Vagina (tissue), 2 donors: Measurements from ENCODE around the gene PSMC2. TPM values are rescaled to one million over a fixed set of nuclear protein-coding genes. Genes with fewer than 3 reads are reported as not detected.

ENCODE experiments used
- DNase-seq, 2 donors: peaks; one replicate each; pipeline ENCODE4 v3.0.0-alpha.2; 2017; ENCODE audit errors: extremely low spot score in 2 of 2
- H3K27ac ChIP-seq: fragments of 200-600 bp; sonication (generic); one replicate; pipeline ENCODE4 v1.5.1; 2019
- H3K27me3 ChIP-seq: fragments of 200-600 bp; sonication (generic); one replicate; pipeline ENCODE4 v1.5.1; 2019
- H3K36me3 ChIP-seq, 2 donors: fragments of 200-600 bp; sonication (generic); one replicate each; pipeline ENCODE4 v1.5.1; 2017 to 2019
- H3K4me1 ChIP-seq: fragments of 200-600 bp; sonication (generic); one replicate; pipeline ENCODE4 v1.5.1; 2019
- H3K4me3 ChIP-seq, 2 donors: fragments of 200-600 bp; sonication (generic); 1 replicate in 1 of 2; 2 replicates in 1 of 2; pipeline ENCODE4 v1.5.1; 2016 to 2019
- H3K9me3 ChIP-seq: fragments of 200-600 bp; sonication (generic); one replicate; pipeline ENCODE4 v1.5.1; 2019
- CTCF ChIP-seq, 3 experiments: fragments of 450-650 bp in 2 of 3; fragments of 200-600 bp in 1 of 3; sonication (generic) in 1 of 3; IDR thresholded peaks; one replicate each; pipeline ENCODE4 v1.5.1; 2017 to 2019; ENCODE audit warnings: antibody characterized with exemption in 3 of 3, mild to moderate bottlenecking in 2 of 3, moderate library complexity in 2 of 3
- POLR2A ChIP-seq, 2 donors: fragments of 450-650 bp; IDR thresholded peaks; one replicate each; pipeline ENCODE4 v1.6.1; 2017; ENCODE audit warnings: antibody characterized with exemption in 2 of 2, mild to moderate bottlenecking in 2 of 2, moderate library complexity in 2 of 2
- POLR2AphosphoS5 ChIP-seq, 2 donors: sonication (generic); formaldehyde crosslinking; IDR thresholded peaks; one replicate each; pipeline ENCODE4 v1.9.0; 2017; ENCODE audit warnings: antibody characterized with exemption in 2 of 2, mild to moderate bottlenecking in 2 of 2, low read depth in 1 of 2; ENCODE audit not compliant: insufficient read depth in 1 of 2
- intact Hi-C: fragments of 100-400 bp; cut with DNase I; formaldehyde crosslinking; loops from one replicate; pipeline ENCODE4 v1.15.1; 2023
- total RNA-seq: library from RNA; depleted of rRNA; stranded (reverse); fragments of >200 nt; gene quantifications from one replicate; pipeline ENCODE4 v1.2.3, GENCODE V29; 2016

Gene PSMC2
- 63.3 TPM for total RNA-seq

GRCh38 chr7:103347507-103348267 is at the start of gene PSMC2:
Gene PSMC2, plus strand, starts transcription at chr7:103347643. Its CDS starts 69 bp downstream, at chr7:103347712.
- Histone ChIP-seq H3K36me3 (no peaks in the 10 kb centered on the region), H3K27ac (peak within 1 kb of the TSS; percentile 81), H3K4me1 (peaks cover 48% of the 10 kb centered on the region), H3K27me3 (no peaks in the 10 kb centered on the region), H3K4me3 (peak within 1 kb of the TSS; percentile 66 to 86), H3K9me3 (no peaks in the 10 kb centered on the region)
- peak in 1 of 2 donors; percentile 89 for DNase-seq
- intact Hi-C loops = no loop called here
- TF ChIP-seq POLR2A (IDR thresholded peaks at IDR 0.05) (no peak), CTCF (IDR thresholded peaks at IDR 0.05) (no peak), POLR2AphosphoS5 (IDR thresholded peaks at IDR 0.05; ENCODE audit: insufficient read depth in 1 of 2, low read depth in 1 of 2) (peak; percentile 59 to 81)

- peaks cover 0 to 32% of the 10 kb centered on the region in 2 donors for H3K36me3 ChIP-seq
- intact Hi-C loops = no loop called here
- no peaks in the 10 kb centered on the region for H3K9me3 ChIP-seq
- H3K27ac ChIP-seq = peak overlapping the region; percentile 84
- H3K4me3 ChIP-seq = peak overlapping the region; percentile 89 to 96
- no peaks in the 10 kb centered on the region for H3K27me3 ChIP-seq
- peaks cover 21% of the 10 kb centered on the region for H3K4me1 ChIP-seq
- no peak for DNase-seq
- no peak for TF ChIP-seq POLR2AphosphoS5 (IDR thresholded peaks at IDR 0.05; ENCODE audit: insufficient read depth in 1 of 2, low read depth in 1 of 2)
- TF ChIP-seq POLR2A (IDR thresholded peaks at IDR 0.05) = no peak
- TF ChIP-seq CTCF (IDR thresholded peaks at IDR 0.05) = no peak
These were observed 49.6 kb upstream of the PSMC2 start for GRCh38 chr7:103297837-103298179.

DNA sequence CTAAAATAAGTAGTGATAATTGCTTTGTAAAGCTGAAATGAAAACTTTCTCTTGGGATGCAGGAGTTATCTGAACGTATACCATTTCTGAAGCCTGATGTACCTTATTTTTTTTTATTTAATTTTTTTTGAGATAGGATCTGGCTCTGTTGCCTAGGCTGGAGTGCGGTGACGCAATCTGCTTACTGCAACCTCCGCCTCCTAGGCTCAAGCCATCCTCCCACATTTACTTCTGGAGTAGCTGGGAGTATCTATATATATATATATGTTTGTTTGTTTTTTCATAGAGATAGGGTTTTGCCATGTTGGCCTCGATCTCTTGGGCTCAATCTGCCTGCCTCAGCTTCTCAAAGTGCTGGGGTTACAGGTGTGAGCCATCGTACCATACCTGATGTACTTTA is 47.8 kb upstream of the PSMC2 start:
- no peaks in the 10 kb centered on the region for H3K27me3 ChIP-seq
- no peak for DNase-seq
- intact Hi-C loops = no loop called here
- H3K27ac ChIP-seq = no peak overlapping the region
- TF ChIP-seq POLR2AphosphoS5 (IDR thresholded peaks at IDR 0.05; ENCODE audit: insufficient read depth in 1 of 2, low read depth in 1 of 2) = no peak
- TF ChIP-seq POLR2A (IDR thresholded peaks at IDR 0.05) = no peak
- TF ChIP-seq CTCF (IDR thresholded peaks at IDR 0.05) = no peak
- peaks cover 21% of the 10 kb centered on the region for H3K4me1 ChIP-seq
- no peaks in the 10 kb centered on the region for H3K9me3 ChIP-seq
- peaks cover 0 to 49% of the 10 kb centered on the region in 2 donors for H3K36me3 ChIP-seq
- H3K4me3 ChIP-seq = no peak overlapping the region

DNA sequence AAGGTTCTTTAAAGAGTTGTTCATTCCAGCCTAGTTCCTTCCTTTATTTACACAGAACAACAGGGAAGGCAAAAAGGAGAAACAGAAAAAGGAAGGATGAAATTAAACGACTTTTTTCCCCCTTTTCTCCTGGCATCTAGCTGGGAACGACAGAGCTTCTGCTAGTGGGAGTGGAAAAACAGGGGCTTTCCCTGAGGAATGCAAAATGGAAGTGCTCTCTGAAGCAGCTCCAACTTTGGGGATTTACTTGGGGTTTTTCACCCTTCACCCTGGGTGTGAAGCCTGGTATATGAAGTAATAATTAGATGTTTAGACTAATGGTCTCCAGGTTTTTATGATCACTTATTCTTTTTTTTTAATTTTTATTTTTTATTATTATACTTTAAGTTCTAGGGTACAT is 46.0 kb upstream of the PSMC2 start:
- no peaks in the 10 kb centered on the region for H3K9me3 ChIP-seq
- intact Hi-C loops = no loop called here
- H3K4me3 ChIP-seq = no peak overlapping the region
- peaks cover 21% of the 10 kb centered on the region for H3K4me1 ChIP-seq
- DNase-seq = no peak
- no peaks in the 10 kb centered on the region for H3K27me3 ChIP-seq
- no peak for TF ChIP-seq POLR2A (IDR thresholded peaks at IDR 0.05)
- no peak for TF ChIP-seq POLR2AphosphoS5 (IDR thresholded peaks at IDR 0.05; ENCODE audit: insufficient read depth in 1 of 2, low read depth in 1 of 2)
- no peak for TF ChIP-seq CTCF (IDR thresholded peaks at IDR 0.05)
- peaks cover 0 to 57% of the 10 kb centered on the region in 2 donors for H3K36me3 ChIP-seq
- no peak overlapping the region for H3K27ac ChIP-seq

DNA sequence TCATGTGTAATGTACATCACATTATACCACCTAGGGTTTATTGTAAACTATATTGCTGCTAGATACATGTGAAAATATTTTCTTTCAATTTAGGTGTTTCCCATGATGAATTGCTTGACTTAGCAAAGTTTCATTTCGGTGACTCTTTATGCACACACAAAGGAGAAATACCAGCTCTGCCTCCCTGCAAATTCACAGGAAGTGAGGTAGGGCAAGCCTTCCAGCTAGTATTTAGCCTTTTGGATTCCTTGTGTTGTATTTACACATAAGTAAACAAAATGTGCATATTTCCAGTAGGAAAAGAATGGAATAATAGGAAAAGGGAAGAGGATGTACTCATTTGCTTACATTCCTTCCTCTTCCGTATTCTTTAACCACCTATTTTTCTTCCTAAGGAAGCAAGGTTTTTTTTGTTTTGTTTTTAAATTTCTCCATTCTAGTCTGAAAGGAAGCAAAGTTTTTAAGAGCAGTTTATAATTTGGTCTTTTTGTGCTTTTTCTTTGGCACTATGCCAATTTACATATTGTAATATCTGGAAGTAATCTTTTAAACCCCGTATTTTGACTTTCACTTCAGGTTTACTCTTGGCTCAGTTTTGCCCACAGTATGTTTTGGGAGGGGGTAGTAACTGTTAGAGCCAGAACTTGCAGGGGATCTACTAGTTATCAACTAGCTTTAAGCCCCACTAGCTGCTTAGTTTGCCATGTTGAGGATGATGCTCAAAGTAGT is 39.8 kb upstream of the PSMC2 start:
- Histone ChIP-seq H3K27me3 (no peaks in the 10 kb centered on the region), H3K27ac (no peak overlapping the region), H3K36me3 (peaks cover 0 to 82% of the 10 kb centered on the region in 2 donors), H3K9me3 (no peaks in the 10 kb centered on the region), H3K4me3 (no peak overlapping the region), H3K4me1 (no peaks in the 10 kb centered on the region)
- no peak for DNase-seq
- intact Hi-C loops = no loop called here
- TF ChIP-seq POLR2A (IDR thresholded peaks at IDR 0.05) (no peak), CTCF (IDR thresholded peaks at IDR 0.05) (no peak), POLR2AphosphoS5 (IDR thresholded peaks at IDR 0.05; ENCODE audit: insufficient read depth in 1 of 2, low read depth in 1 of 2) (no peak)
